ENCODE results near the gene LMBRD1.

GRCh38 chr6:69756907-69757306 lies 39.9 kb downstream of the LMBRD1 start:
- TF ChIP-seq CTCF (IDR thresholded peaks at IDR 0.05) = no peak
- no peak for TF ChIP-seq POLR2AphosphoS5 (IDR thresholded peaks at IDR 0.05)
- TF ChIP-seq POLR2A (IDR thresholded peaks at IDR 0.05) = no peak
